Fibroblast of mammary gland (primary cell): ENCODE results near the gene HOXA13.
A peak's percentile ranks its signal among the peaks of the same experiment; 100 is the strongest.

Experiments
- DNase-seq: peaks from one replicate; pipeline ENCODE4 v3.0.0-alpha.2; 2010; ENCODE audit warnings: low read depth
- H3K4me3 ChIP-seq: 2 replicates; pipeline ENCODE4 v1.5.1; 2011; ENCODE audit warnings: low read depth, mild to moderate bottlenecking, low read length, moderate library complexity; ENCODE audit not compliant: control insufficient read depth
- CTCF ChIP-seq: conservative IDR thresholded peaks from 2 replicates; pipeline ENCODE4 v1.5.1; 2011; ENCODE audit warnings: low read depth, low read length, inconsistent platforms; ENCODE audit not compliant: control insufficient read depth, insufficient read depth

Gene HOXA13

DNA sequence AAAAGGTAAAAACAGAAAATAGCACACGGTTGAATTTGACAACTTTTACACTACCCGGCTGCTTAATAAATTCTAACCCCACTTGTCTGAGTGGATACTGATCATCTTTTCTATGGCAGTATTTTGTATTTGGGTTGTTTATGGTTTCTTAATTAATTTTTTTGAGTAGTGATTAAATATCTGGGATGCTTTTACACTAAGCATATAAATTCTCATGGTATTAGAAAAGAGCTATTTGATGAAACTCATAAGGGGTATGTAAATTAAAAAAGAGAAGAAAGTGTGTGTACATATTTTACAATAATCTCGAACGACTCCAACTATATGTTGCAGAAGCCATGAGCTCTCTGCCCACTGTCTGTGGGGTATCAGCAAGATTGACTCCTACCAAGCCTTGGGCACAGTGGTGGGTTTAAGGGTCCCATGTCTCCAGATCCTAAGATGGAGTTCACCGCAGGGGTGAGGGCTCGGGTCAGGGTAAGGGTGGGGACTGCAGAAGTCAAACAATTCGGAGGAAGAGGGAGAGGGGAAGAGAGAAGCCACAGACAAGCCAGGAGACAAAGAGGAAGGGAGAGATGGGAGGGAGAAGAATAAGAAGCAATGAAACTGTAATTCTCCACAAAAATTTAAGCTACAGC, 7.6 kb upstream of the HOXA13 start:
- no peak for TF ChIP-seq CTCF

GRCh38 chr7:27205325-27206280, 5.7 kb upstream of the HOXA13 start:
- no peak for TF ChIP-seq CTCF
- H3K4me3 ChIP-seq, result no peak overlapping the region
- no peak for DNase-seq

More for the DNA sequence above, 7.6 kb upstream of the HOXA13 start:
- no peak overlapping the region for H3K4me3 ChIP-seq
- no peak for DNase-seq

DNA sequence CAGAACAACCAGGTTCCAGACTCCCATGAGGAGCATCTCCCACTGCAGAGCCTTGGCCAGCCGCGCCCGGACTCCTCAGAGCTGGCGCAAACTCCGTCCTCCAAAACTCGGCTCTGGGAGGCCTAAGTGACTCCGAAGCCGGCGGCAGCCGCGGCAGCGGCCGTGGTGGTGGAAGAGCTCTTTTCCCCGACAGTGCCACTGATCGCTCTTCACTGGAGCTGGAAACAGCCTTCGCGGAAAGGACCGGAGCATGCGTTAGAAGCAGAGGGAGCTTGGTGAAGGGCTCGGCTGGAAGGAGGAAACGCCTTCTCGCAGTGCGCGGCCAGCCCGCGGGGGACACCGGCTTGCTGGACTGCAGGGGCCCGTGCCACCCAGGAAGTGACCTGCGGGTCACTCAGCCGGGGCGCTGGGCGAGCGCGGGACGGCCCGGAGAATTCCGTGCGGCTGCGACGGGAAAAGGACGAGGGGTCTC, 5.0 kb upstream of the HOXA13 start:
- no peak overlapping the region for H3K4me3 ChIP-seq
- TF ChIP-seq CTCF, result no peak
- DNase-seq, result peak; percentile 25

- no peak overlapping the region for H3K4me3 ChIP-seq
- no peak for DNase-seq
- no peak for TF ChIP-seq CTCF
Measured at GRCh38 chr7:27203964-27204594, 4.2 kb upstream of the HOXA13 start.

DNA sequence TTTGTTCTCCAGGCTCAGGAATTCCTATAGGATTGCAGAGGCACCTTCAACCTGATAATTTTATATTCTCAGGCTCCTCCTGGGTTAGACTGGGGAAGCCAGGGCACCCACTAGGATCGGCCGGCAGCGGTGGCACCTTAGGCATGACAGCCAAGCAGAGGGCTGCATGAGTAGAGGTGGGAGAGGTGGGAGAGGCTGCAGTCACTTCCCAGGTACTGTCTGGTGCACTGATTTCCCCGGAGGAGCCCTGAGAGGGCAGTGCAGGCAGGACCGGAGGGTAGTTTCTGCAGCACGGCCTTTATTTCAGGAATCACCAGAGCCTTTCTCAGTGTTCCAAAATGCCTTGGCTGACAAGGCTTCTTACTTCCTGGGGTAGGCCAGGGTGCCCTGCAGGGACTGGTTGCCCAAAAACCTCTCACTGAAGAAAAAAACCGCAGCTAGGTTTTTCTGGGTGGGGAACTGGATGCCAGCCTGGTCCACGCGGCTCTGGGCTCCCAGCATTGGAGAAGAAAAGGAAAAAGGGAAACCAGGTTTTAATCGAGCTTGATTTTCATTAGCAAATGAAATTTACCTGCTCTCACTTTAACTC, 3.6 kb upstream of the HOXA13 start:
- no peak for TF ChIP-seq CTCF
- no peak for DNase-seq
- H3K4me3 ChIP-seq, result no peak overlapping the region

DNA sequence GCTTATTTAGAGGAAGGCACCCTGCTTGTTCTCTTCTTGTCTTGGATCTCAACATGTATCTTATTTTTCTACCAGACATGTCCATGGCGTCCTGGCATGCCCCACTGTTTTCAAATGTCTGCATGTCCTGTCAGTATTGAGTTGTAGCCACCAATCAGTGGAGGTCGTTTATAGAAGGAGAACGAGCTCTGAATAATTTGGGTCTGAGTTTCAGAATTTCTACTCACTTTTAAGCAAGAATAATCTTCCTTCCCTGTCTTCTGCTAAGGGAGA, 2.9 kb upstream of the HOXA13 start:
- no peak for DNase-seq
- H3K4me3 ChIP-seq, result no peak overlapping the region
- TF ChIP-seq CTCF, result no peak
